ENCODE data around the gene LILRA6.
A peak's percentile ranks its signal among the peaks of the same experiment; 100 is the strongest.
"Not testable (repeated sequence)": the region's sequence is repeated elsewhere in the genome, so short reads cannot be mapped to it uniquely, and the experiment has no call there.

LILRA6 gene

DNA sequence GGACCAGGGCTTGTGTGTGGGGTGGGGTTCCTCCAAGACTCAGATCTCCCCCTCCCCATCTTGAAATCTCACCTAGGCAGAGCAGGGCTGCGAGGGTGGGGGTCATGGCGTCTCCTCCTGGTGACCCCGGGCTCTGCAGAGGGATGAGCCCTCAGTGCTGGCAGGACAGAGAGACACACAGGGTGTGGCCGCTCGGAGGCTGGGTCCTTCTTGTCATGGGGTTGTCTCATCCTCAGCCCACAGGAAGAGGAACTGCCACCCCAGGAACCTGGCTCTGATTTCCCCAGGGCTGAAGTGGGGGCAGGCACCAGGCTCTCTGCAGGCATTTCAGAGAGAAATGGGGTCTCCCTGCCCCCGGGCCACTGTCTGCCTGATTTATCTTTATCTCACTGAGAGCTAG, at the start of gene LILRA6:
LILRA6 (minus strand) TSS at position 145 of the 400 bp plus-strand sequence.
- DNase-seq (ENCODE audit: low read depth), result not testable (repeated sequence)

DNA sequence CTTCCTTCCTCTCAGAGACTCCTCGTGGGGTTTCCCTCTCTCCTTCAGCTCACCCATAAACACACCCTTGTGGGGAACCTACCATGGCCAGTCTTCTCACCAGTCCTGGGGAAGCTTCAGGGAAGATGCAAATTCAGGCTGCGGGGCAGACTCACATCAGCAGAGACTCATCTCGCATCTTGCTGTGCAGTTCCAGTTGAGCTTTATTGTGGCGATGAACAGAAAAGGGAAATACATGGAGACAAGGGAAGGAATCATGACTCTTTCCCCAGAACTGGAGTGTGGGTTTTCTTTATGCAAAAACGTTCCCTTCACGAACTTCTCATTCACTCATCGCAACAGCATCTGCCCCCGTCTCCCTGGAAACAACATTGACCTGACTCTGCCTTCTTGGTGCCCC, 46.6 kb upstream of the LILRA6 start:
- DNase-seq (ENCODE audit: low read depth), result not testable (repeated sequence)

DNA sequence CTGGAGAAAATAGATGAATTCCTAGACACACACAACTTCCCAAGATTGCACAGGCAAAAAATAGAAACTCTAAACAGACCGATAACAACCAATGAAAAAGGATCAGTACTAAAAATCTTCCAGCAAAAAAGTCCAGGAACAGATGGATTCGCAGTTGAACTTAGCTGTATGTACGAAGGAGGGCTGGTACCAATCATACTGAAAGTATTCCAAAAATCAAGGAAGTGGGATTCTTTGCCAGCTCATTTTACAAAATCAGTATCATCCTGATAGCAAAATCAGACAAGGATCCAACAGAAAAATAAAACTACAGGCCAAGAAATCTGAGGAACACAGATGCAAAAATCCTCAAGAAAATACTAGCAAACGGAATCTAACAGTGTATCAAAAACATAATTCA, 44.9 kb upstream of the LILRA6 start:
- DNase-seq (ENCODE audit: low read depth), result no peak

DNA sequence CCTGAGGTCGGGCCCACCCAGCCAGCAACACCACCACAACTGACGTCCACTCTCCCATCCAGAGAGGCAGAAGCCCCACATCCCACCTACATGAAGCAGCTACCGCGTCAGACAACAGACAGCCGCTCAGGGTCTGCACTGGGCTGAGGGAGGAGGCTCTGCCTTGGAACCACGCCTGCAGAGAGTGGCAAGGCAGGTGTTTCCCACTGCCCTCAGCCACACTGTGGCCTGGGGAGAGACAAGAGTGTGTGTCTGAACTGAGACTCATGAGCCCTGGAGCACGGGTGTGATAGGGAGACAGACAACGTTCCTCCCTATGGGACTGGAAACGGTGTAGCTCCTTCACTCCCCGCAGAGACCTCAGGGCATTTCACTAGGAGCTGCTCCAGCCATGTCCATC, 43.7 kb upstream of the LILRA6 start:
- DNase-seq (ENCODE audit: low read depth), result not testable (repeated sequence)

DNA sequence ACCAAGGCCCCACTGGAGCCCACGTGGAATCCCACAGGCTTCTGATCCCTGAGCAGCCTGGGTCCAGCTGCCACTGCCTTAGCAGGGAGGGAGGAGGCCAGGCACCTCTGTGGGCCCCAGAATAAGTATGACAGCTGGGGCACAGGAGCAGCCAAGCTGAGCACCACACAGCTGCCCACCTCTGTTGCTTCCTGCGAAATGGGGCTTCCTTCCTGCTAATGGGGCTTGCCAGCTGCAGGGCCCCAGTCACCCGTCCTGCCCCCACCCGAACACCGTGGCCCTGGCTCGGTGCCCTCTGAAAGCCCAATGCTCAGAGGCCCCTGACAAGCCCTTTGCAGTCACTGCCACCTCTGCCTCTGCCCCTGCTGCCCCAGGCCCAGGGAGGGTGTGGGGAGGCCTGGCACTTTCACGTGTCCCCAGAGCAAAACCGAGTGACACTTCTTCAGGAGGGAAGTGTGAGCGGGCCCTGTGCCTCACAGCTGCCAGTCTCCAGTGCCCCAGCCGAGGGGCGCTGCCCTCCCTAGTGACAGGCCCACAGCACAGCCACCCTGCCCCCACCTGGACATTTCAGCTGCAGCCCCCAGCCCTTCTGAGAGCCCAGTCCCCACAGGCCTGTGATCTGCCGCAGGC, 43.0 kb upstream of the LILRA6 start:
- DNase-seq (ENCODE audit: low read depth), result not testable (repeated sequence)

DNA sequence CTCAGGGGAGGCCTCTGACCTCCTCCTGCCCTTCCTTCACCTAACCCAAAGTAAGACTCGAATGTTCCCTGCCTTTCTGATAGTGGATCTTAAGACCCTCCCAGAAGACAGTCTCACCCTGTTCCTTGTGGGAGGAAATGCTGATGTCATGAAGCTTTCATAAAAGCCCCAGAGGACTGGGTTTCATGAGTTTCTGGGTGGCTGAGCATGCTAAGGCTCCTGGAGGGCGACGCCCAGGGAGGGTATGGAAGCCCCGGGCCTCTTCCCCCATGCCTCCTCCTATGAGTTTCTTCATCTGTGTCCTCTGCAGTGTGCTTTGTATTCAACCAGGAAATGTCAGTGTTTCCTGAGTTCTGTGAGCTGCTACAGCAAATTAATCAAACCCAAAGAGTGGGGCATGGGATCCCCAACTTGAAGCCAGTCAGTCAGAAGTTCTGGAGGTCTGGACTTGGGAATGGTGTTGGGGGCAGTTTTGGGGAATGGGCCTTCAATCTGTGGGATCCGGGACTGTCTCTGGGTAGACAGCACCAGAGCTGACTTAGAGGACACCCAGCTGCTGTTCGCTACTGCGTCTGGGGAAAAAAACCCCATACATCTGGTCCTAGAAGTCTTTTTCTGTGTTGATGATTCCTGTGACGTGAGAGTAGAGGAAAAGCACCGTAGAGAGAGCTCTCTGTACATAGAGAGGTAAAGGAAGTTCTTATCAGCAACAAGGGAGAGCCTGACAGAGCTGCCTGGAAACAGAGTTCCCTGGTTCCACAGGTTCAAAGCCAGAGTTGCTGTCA, 40.3 kb upstream of the LILRA6 start:
- no peak for DNase-seq (ENCODE audit: low read depth)

DNA sequence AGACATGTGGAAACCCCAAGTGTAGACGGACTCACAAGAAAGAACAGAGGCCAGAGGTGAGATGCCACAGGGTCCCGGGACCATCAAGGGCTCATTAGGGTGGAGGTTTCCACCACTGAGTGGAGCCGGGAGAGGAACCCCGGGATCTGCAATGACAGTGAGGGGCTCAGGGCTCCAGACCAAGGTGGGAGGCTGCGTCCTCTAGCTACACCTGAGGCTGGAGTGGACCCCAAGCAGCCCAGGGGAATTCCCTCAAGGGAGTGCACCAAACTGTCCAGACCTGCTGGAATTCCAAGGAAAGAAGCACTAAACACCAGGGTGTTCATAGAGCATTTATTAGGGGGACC, 39.1 kb upstream of the LILRA6 start:
- not testable (repeated sequence) for DNase-seq (ENCODE audit: low read depth)

DNA sequence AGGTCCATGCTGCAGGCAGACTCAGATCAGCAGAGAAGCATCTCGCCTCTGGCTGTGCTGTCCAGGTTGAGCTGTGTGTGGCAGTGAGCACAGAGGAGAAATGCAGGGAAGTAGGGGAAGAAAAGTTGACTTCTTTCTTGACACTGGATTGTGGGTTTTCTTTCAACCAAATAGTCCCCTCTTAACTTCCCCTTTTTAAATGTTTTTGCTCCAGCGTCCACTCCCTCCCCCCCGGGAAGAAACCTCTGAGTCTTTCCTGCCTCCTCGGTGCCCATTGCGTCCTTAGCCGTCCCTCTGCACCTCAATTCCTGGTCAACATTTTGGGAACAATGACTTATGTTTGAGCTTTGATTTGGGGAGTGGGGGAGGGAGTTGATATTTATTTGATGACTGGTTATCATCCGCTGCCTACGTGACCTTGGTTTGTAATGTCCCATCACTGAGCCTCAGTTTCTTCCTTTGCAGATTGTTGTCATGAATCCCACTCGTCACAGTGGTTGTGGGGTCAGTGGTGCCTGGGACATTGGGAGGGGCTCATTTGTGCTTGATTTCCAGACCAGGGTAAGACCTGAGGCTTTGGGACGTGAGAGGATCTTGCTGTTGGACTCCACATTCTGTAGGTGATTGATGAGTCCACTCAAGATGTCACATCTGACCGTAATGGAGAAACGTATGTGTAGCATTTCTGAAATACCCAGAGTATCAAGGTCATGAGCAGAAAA, 38.6 kb upstream of the LILRA6 start, which contains the start of gene LILRB2:
LILRB2 (minus strand) TSS at position 104 of the 722 bp plus-strand sequence. CDS start 614 bp downstream, outside the sequence.
- DNase-seq (ENCODE audit: low read depth), result no peak

DNA sequence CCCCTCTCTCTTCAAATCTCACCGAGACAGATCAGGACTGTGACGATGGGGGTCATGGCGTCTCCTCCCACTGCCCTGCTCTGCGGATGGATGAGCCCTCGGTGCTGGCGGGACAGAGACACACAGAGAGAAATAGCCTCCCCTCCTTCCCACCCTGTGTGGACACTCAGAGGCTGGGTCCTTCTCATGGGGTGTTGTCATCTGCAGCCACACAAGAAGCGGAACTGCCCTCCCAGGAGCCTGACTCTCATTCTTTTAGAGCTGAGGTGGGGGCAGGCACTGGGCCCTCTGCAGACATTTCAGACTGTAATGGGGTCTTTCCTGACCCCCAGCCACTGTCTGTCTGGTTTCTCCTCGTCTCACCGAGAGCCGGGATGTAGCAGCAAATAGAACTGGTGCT, 37.9 kb upstream of the LILRA6 start:
- DNase-seq (ENCODE audit: low read depth), result not testable (repeated sequence)

DNA sequence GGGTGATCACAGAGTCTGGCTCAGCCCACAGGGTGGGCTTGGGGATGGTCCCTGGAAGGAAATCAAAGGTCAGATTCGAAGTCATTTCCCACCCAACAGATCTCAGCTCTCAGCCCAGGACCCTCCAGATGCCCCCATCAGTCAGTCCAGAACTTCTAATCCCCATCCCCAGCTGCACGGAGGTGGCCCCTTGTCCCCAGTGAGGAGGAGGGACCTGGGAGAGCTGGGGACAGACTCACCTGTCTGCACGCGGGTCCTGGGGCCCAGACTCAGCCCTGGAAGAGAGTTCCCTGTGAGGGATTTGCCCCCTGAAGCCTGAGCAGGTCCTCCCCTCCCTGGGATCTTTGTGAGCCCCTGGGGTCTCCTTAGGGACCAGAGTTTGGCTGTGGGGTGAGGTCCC, 37.4 kb upstream of the LILRA6 start:
- DNase-seq (ENCODE audit: low read depth), result not testable (repeated sequence)

DNA sequence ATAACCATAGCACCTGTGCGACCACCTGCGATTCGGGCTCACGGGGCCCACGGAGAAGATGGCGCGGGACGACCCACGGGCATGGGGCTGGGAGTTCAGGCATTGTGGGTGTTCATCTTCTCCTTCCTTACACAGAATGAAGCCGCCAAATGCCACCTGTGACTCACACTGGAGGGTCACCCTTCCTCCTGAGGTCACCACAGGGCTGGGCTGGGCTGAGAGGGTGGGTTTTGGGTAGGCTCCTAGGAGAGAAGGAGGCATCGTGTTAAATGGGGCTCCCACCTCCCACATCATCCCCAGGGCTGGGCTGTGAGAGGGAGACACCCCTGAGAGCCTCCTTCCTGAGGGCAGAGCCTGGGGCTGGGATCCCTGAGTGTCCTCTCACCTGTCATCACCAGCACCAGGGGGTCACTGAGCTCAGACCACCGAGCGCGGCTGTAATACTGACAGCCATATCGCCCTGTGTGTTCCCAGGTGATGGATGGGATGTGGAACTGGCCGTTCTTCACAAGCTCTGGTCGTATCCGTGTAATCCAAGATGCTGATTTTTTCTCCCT, 36.9 kb upstream of the LILRA6 start:
- no peak for DNase-seq (ENCODE audit: low read depth)

DNA sequence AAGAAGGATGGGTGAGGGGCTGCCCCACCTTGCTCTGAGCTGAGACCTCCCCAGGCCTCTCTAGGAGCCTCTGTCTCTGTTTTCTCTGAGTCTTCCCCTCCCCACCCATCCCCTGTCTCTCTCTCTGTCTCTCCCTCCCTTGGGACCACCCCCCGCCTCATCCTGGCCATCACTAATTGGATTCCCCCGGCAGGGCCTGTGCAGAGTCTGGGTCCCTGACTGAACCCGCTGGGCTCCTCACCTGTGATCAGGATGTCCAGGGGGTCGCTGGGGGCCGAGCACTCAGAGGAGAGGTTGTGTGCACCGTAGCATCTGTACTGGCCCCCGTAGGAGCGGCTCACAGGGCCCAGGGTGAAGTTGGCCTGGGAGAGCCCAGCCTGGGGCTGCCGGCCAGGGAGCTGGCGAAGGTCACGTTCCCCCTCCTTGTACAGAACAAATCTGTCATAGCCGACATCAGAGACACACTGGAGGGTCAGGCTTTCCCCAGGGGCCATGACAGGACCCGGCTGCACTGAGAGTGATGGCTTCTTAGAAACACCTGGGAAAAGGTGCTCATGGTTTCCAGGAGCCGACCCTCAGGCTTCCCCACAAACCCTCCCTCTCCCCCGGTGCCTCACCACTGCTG, 36.1 kb upstream of the LILRA6 start:
- not testable (repeated sequence) for DNase-seq (ENCODE audit: low read depth)

DNA sequence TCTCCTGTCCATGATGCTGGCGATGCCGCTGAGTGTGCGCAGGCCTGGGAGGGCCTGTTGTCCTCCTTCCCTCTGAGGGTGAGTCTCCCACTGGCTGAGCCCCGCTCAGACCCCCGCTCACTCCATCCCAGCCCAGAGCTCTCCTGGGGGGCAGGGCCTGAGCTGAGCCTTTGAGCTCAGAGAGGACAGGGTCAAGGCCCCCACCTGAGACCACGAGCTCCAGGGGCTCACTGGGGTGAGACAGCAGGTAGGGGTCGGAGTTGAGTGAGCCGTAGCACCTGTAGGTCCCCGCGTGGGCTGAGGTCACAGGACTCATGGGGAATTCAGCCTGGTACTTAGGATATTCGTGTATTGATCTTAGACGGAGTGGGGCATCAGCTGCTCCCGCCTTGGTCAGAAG, 35.5 kb upstream of the LILRA6 start:
- DNase-seq (ENCODE audit: low read depth), result not testable (repeated sequence)

DNA sequence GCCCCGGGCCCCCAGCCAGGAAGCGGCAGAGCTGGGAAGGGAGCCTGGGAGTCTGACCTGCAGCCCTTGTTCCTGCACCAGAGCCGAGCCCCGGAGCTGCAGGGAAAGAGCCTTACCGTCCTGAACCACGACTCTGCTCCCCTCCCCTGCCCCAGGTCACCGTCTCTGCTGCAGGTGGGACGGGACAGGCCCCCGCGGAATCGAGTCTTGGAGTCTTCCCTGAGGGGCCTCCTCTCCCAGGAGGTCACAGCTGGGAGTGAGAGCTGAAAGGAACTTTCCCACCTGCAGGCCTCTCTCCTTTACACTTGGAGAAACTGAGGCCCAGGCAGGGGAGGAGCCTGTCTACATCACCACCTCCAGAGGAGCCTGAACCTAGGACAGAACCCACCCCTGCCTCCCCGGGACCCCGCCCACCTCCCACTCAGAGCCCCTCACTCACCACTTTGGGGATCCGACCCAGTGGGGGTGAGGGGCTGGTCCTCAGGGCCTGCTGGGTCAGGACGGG, 34.6 kb upstream of the LILRA6 start:
- DNase-seq (ENCODE audit: low read depth), result not testable (repeated sequence)

DNA sequence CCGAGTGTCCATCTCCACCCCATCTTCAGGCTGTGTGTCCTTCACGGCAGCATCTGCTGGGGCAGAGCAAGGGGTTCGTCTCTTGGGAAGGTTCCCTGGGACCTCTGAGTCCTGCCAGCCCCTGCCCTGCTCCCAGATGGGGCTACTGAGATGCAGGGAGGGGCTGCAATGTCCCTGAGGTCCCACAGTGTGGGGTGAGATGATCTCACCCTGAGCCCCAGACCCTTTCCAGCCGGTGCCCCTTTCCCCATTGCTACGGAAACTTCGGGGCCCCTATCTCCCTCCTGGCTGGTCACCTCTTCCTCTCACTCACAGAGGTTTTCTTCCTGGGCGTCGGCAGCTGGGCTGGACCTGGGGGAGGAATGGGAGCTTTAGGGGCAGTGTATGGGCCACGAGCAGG, 33.4 kb upstream of the LILRA6 start:
- no peak for DNase-seq (ENCODE audit: low read depth)

DNA sequence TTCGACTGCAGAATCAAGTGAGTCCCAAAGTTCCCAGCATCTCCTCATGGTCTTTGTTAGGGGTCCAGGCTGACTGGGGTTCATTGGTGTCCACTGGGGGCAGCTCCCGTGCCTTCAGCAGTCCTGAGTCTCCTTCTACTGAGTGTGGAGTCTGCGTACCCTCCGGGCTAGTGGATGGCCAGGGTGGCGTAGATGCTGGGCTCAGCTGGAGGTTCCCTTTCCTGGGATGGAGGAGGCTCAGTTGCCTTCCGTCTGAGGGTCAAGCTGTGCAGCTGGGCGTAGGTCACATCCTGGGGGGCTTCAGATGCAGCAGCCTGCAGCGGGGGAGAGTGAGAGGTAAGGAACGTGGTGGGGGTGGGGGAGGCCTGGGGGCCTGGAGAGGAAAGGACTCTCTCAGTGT, 31.9 kb upstream of the LILRA6 start:
- not testable (repeated sequence) for DNase-seq (ENCODE audit: low read depth)

DNA sequence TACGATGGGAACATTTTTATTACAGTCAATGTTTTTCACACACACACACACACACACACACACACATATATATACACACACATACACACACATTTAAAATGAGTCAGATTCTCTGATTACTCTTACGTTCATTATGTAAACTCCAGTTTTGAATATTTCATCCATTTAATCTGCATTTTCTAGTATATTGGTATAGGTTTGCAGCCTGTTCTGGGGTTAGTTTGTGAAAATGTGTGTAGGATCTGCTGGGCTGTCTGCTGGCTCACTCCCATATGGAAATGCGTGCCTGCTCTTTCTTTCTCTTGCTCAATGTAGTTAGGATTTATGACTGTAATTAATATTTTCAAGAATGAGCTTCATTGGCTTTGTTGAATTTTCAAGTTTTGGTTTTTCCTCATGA, 31.2 kb upstream of the LILRA6 start:
- DNase-seq (ENCODE audit: low read depth), result no peak

DNA sequence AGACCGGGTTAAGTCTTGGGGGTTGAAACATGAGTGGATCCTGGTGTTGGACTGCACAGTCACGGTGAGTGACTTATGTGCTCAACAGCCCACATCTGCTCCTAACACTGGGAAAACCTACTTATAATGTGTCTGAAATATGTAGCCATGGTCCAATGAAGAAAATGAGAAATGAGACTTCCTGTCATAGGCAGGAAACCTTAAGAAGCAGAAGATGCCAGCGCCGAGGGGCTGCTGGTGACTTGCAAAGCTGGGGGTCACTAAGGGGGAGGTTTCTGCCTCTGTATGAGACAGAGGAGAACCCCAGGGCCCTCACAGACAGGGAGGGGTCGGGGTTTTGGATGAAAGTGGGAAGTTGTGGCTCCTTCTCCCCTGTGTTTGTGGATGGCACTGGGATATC, 29.6 kb upstream of the LILRA6 start:
- not testable (repeated sequence) for DNase-seq (ENCODE audit: low read depth)

DNA sequence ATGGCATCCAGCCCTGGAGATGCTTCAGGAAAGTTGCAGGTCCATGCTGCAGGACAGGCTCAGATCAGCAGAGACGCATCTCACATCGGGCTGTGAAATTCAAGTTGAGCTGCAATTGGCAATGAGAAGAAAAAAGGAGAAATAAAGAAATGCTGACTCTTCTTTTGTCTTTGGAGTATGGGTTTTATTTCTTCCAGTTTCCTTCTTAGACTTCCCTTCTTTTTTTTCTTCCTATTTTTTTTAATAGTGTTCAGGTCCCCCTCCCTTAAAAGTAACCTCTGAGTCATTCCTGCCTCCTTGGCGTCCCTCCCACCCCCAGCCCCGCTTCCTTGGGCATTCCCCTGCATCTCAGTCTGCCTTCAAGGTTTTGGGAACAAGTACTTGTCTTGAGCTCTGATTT, 29.0 kb upstream of the LILRA6 start:
- not testable (repeated sequence) for DNase-seq (ENCODE audit: low read depth)

DNA sequence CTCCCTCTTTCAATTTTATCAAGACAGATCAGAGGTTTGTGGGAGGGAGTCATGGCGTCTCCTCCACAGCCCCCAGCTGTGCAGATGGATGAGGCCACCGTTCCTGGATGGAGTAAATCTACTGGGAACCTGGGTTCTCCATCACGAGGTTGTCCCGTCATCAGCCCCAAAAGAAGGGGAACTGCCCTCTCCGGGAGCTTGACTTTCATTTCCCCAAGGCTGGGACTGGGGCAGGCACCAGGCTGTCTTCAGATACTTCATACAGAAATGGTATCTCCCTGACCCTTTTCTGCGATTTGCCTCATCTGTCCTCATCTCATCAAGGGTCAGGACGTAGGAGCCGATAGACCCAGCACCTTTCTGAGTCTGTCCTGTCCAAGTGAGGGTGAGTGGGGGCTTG, 28.5 kb upstream of the LILRA6 start:
- no peak for DNase-seq (ENCODE audit: low read depth)

DNA sequence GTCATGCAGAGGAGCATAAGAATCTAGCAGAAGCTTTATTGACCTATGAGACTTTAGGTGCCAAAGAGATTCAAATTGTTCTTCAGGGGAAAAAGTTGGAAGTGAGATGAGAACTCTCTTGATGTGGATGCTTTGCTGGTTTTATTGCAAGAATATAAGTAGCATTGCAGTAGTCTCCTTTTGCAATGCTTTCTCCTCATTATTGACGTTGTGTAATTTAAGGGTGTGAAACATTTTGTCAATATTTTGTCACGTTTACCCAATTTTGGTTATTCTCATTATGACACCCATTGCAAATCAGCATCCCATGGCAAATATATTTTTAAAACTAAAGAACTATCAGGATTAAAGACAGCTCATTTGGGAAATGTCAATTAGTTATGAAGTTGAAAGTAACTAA, 26.3 kb upstream of the LILRA6 start:
- DNase-seq (ENCODE audit: low read depth), result no peak

DNA sequence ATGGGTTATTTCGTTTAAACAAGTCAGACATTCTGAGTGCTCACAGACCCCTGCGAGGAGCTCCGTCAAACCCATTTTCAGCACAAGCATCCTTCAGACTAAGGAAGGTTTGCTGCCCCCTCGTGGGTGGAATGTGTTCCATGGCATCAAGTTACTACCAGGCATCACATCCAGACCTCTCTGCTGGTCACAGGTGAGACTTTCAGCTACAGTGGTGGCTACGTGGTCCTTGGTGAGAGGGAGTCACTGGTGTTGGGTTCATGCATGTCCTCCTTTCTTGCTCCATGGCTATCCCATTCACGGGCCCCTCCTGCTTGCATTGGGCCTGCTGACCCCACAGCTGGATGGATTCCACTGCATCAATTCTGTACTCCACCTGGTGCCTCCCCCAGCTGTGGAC, 23.5 kb upstream of the LILRA6 start:
- DNase-seq (ENCODE audit: low read depth), result peak; percentile 30
